Keratinocyte (primary cell): ENCODE results near the gene SLC6A3. TPM values are rescaled to one million over a fixed set of nuclear protein-coding genes. Genes with fewer than 3 reads are reported as not detected.
A peak's percentile ranks its signal among the peaks of the same experiment; 100 is the strongest.

Experiments
- DNase-seq: peaks from one replicate; pipeline ENCODE4 v3.0.0-alpha.2; 2011; ENCODE audit warnings: low read depth, missing footprints, low spot score
- FAIRE-seq: peaks from 2 replicates; lab custom pipeline; 2011; peaks lifted over from hg19 to GRCh38; lab: Jason Lieb, UNC
- H2AFZ ChIP-seq: 2 replicates; pipeline ENCODE4 v1.6.0; 2012; ENCODE audit warnings: low read length, control low read depth, inconsistent platforms; ENCODE audit not compliant: control insufficient read depth
- H3K27ac ChIP-seq: 2 replicates; pipeline ENCODE4 v1.5.1; 2011; ENCODE audit warnings: low read length; ENCODE audit not compliant: control insufficient read depth, insufficient read depth
- H3K27me3 ChIP-seq: 3 replicates; pipeline ENCODE4 v1.6.0; 2011; ENCODE audit warnings: low read length; ENCODE audit not compliant: control insufficient read depth, insufficient read depth; ENCODE audit errors: extremely low read depth
- H3K36me3 ChIP-seq, 2 experiments: 2 replicates in 1 of 2; 3 replicates in 1 of 2; pipeline ENCODE4 v1.5.1; 2011; ENCODE audit warnings: low read length in 2 of 2, mild to moderate bottlenecking in 1 of 2; ENCODE audit not compliant: control insufficient read depth in 2 of 2, insufficient read depth in 2 of 2; ENCODE audit errors: extremely low read depth in 1 of 2
- H3K4me1 ChIP-seq: 3 replicates; pipeline ENCODE4 v1.5.1; 2011; ENCODE audit warnings: low read length; ENCODE audit not compliant: control insufficient read depth, insufficient read depth; ENCODE audit errors: extremely low read depth
- H3K4me2 ChIP-seq: 3 replicates; pipeline ENCODE4 v1.6.0; 2011; ENCODE audit warnings: low read depth, low read length; ENCODE audit not compliant: control insufficient read depth, insufficient read depth; ENCODE audit errors: extremely low read depth
- H3K4me3 ChIP-seq, 3 experiments: fragments of 200-600 bp in 1 of 3; sonication (generic) in 1 of 3; 2 replicates in 2 of 3; 3 replicates in 1 of 3; pipeline ENCODE4 v1.5.1; 2011 to 2016; ENCODE audit warnings: low read length in 3 of 3, mild to moderate bottlenecking in 3 of 3, control low read depth in 2 of 3, inconsistent platforms in 1 of 3, low read depth in 1 of 3, mixed read lengths in 1 of 3, mixed run types in 1 of 3, moderate library complexity in 1 of 3; ENCODE audit not compliant: control insufficient read depth in 2 of 3, insufficient read depth in 2 of 3; ENCODE audit errors: extremely low read depth in 1 of 3
- H3K79me2 ChIP-seq: 2 replicates; pipeline ENCODE4 v1.6.0; 2012; ENCODE audit warnings: low read length; ENCODE audit not compliant: control insufficient read depth, insufficient read depth
- H3K9ac ChIP-seq: 3 replicates; pipeline ENCODE4 v1.6.0; 2011; ENCODE audit warnings: low read length; ENCODE audit not compliant: control insufficient read depth, insufficient read depth; ENCODE audit errors: extremely low read depth
- H3K9me1 ChIP-seq: 3 replicates; pipeline ENCODE4 v1.6.0; 2011; ENCODE audit warnings: low read length; ENCODE audit not compliant: control insufficient read depth, insufficient read depth; ENCODE audit errors: extremely low read depth
- H3K9me3 ChIP-seq: 2 replicates; pipeline ENCODE4 v1.5.1; 2012; ENCODE audit warnings: low read depth, low read length; ENCODE audit not compliant: control insufficient read depth
- H4K20me1 ChIP-seq: 3 replicates; pipeline ENCODE4 v1.6.0; 2011; ENCODE audit warnings: low read length; ENCODE audit not compliant: control insufficient read depth, insufficient read depth; ENCODE audit errors: extremely low read depth
- EZH2 ChIP-seq: IDR thresholded peaks from one replicate; pipeline ENCODE4 v1.6.1; 2012; ENCODE audit warnings: inconsistent platforms, mild to moderate bottlenecking, low read length, moderate library complexity
- dilution Hi-C: fragments of 300-500 bp; cut with MboI; formaldehyde crosslinking; loops from one replicate; pipeline ENCODE4 v1.7.0; 2020; ENCODE audit warnings: low sequenced_read_pairs; ENCODE audit not compliant: extremely low pct_ligation_motif_present
- polyA plus RNA-seq, 5 experiments: library from polyadenylated mRNA; depleted of rRNA in 3 of 5; stranded (reverse) in 3 of 5; stranded (forward) in 1 of 5; unstranded in 1 of 5; fragments of >200 nt; gene quantifications; 1 replicate in 1 of 5; 2 replicates in 3 of 5; 3 replicates in 1 of 5; pipeline versions ENCODE4 v1.2.1 to v1.2.3, GENCODE V29; 2011 to 2012; ENCODE audit warnings: missing spikeins in 2 of 5, low read depth in 1 of 5, low replicate concordance in 1 of 5
- TF ChIP-seq, protein P1 (sequence below), 3 experiments: IDR thresholded peaks in 1 of 3; conservative IDR thresholded peaks in 1 of 3; optimal IDR thresholded peaks in 1 of 3; 2 replicates in 2 of 3; 3 replicates in 1 of 3; pipeline versions ENCODE3 to v1.5.1; 2011; ENCODE audit warnings: low read length in 3 of 3, mild to moderate bottlenecking in 3 of 3, moderate library complexity in 2 of 3, control low read depth in 1 of 3, inconsistent platforms in 1 of 3; ENCODE audit not compliant: insufficient read depth in 2 of 3; ENCODE audit errors: extremely low read depth in 1 of 3

The SLC6A3 gene
- polyA plus RNA-seq, 1 donor (not counting 4 experiments of a cell fraction or from before 2014, with no cell fraction given) = 0.03 TPM

DNA sequence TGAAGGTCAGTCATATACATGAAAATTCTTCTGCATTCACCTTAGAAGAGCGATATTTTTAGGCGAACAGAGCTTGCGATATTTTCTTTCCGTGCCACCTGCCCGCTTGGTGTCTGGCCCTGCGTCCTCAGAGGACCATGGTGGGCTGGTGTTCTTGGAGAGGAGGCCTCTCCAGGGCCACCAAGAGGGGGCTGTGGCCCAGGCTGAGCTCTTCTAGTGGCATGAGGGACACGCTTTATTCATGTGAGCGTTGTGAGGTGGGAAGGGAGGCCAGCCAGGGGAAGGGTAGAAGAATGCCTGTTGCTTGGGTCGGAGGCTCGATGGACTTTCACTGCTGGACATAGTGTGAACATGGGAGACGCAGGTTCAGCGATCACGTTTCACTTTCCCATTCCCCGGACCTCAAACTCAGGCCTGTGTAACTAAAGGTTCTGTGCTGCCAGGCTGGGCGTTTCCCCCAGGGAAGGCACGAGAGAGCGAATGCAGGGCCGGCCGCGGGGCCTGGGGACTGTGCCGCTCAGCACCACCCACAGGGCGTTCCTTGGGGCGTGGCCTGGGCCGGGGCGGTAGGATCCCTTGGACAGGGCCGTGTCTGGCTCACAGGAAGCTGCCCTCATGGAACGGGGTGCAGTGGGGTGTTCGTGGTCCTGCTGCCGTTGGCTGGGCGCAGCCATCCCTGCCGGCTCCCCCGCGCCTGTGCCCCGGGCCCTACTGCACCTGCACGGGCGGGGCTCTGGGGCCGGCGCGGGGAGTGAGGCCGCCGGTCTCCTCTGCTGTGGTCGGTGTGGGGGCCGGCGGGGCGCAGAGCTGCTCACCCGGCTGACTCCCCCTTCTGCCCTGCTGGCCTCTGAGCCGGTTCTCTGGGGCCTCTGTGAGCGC lies 59.6 kb downstream of the SLC6A3 start:
- no peaks in the 10 kb centered on the region for H3K36me3 ChIP-seq
- dilution Hi-C loops = no loop called here
- H3K4me1 ChIP-seq = peaks cover 7% of the 10 kb centered on the region
- peaks cover 2% of the 10 kb centered on the region for H3K9me3 ChIP-seq
- H4K20me1 ChIP-seq = no peaks in the 10 kb centered on the region
- H3K4me2 ChIP-seq = peak overlapping the region; percentile 85
- peak overlapping the region; percentile 85 for H2AFZ ChIP-seq
- no peaks in the 10 kb centered on the region for H3K79me2 ChIP-seq
- peaks cover 25% of the 10 kb centered on the region for H3K27me3 ChIP-seq
- H3K9ac ChIP-seq = peak overlapping the region; percentile 50
- no peak for TF ChIP-seq EZH2
- TF ChIP-seq, protein P1, sequence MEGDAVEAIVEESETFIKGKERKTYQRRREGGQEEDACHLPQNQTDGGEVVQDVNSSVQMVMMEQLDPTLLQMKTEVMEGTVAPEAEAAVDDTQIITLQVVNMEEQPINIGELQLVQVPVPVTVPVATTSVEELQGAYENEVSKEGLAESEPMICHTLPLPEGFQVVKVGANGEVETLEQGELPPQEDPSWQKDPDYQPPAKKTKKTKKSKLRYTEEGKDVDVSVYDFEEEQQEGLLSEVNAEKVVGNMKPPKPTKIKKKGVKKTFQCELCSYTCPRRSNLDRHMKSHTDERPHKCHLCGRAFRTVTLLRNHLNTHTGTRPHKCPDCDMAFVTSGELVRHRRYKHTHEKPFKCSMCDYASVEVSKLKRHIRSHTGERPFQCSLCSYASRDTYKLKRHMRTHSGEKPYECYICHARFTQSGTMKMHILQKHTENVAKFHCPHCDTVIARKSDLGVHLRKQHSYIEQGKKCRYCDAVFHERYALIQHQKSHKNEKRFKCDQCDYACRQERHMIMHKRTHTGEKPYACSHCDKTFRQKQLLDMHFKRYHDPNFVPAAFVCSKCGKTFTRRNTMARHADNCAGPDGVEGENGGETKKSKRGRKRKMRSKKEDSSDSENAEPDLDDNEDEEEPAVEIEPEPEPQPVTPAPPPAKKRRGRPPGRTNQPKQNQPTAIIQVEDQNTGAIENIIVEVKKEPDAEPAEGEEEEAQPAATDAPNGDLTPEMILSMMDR (optimal IDR thresholded peaks at IDR 0.05 in 1 of 3, IDR thresholded peaks at IDR 0.05 in 1 of 3, conservative IDR thresholded peaks at IDR 0.05 in 1 of 3; ENCODE audit: extremely low read depth in 1 of 3, insufficient read depth in 2 of 3, low read length in 3 of 3) = no peak
- H3K9me1 ChIP-seq = no peaks in the 10 kb centered on the region
- peak overlapping the region; percentile 52 to 70 (median 62) for H3K4me3 ChIP-seq
- H3K27ac ChIP-seq = no peak overlapping the region
- peak; percentile 23 for FAIRE-seq
- DNase-seq = peak; percentile 4

DNA sequence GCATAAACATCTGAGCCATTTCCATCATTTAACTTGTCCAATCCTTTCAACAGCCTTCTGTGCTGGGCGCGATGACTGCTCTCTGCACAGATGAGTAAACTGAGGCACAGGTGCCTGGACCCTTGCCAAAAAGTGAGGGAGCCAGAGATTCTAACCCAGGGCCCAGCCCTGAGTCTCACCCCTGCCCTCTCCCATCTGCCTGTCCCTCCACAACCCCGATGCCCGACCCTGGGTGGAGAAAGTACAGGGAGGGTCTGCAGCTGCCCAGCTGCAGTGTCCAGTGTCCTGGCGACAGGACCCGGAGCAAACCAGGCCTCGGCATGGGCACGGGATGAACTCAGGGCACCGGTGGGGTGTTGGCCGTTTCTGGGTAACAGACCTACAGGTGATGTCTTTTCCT lies 60.7 kb downstream of the SLC6A3 start:
- Histone ChIP-seq H3K27ac (no peak overlapping the region), H3K4me2 (no peak overlapping the region), H3K27me3 (peaks cover 29% of the 10 kb centered on the region), H2AFZ (no peak overlapping the region), H3K4me1 (peaks cover 7% of the 10 kb centered on the region), H3K4me3 (no peak overlapping the region), H3K79me2 (no peaks in the 10 kb centered on the region), H3K9ac (no peak overlapping the region), H3K36me3 (no peaks in the 10 kb centered on the region), H3K9me1 (no peaks in the 10 kb centered on the region), H3K9me3 (peaks cover 2% of the 10 kb centered on the region), H4K20me1 (no peaks in the 10 kb centered on the region)
- FAIRE-seq (no peak), DNase-seq (no peak)
- dilution Hi-C loops = no loop called here
- TF ChIP-seq EZH2 = no peak
- TF ChIP-seq, protein P1 (optimal IDR thresholded peaks at IDR 0.05 in 1 of 3, IDR thresholded peaks at IDR 0.05 in 1 of 3, conservative IDR thresholded peaks at IDR 0.05 in 1 of 3; ENCODE audit: extremely low read depth in 1 of 3, insufficient read depth in 2 of 3, low read length in 3 of 3) = no peak
